NCI-H1694 treated with DMSO at 0.1 percent for 48 hours (cell line): ENCODE measurements around the gene MAD1L1.
"Not testable (repeated sequence)": the region's sequence is repeated elsewhere in the genome, so short reads cannot be mapped to it uniquely, and the experiment has no call there.

Experiments used
- DNase-seq: peaks from one replicate; lab custom pipeline; 2025; lab: John Stamatoyannopoulos, UW

MAD1L1 gene

DNA sequence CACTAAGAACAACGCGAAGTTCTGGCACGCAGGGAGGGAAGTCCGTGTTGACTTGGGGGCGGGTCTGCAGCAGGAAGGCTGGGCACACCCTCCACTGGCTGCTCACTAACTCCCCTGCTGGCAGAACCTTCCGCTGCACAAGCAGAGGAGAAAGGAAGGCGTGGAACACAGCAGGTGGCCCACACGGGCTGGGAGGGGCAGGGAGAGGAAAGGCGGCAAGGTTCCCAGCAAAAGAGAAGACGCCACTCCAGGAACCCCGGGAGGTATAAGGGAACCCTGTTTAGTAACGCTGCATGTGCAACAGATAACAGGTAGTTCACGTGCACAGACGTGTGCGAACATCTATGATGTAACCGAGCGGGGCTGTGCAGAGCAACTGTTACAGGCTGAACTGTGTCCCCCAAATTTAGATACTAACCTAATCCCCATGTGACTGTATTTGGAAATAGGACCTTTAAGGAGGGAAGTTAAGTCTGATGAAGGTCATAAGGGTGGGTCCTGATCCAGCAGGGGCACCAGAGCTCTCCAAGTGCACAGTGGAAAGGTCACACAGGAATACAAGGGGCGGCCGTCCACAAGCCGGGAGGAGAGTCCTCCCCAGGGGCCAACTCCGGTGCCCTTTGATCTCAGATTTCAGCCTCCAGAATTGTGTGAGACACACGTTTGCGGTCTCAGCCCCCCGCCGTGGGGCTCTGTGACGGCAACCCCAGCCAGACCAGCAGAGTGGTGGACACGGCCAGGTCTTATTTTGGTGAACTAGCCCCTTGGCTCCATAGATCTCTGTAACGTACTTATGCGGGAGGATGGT, 357.1 kb downstream of the MAD1L1 start:
- not testable (repeated sequence) for DNase-seq

DNA sequence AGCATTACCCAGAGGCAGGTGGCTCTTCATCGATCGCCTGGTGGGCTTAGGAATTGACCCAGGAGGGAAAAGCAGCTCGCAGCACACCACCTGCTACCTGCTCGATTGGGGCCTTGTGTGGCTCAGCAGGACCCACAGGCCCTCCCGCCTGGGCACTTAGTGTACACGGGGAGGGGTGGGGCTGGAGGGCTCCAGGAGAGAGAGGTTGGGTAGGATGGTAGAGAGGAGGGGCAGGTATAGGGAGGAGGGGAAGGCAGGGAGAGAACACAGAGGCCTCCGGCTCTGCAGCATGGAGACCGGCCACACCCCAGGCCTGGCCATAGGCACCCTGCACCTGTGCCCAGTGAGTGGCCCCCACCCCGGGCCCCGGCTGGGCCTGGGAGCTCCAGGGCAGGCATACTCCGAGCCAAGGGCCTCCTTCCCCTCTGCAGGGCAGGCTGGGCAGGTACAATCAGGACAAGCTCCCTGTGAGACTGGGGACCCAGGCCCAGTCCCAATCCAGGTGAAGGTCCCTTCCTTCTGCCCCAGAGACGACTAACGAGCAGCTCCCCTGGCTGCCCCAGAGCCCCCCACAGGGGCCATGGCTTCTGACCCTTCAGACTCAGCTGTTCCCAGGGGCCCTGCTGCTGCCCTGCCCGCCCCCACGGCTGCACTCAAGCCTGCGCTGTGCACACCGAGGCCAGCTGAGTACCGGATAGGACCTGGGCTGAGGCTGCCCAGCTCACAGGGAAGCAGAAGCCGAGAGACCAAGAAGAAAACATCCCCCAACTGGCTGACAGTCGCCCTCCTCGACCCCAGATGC, 358.0 kb downstream of the MAD1L1 start:
- not testable (repeated sequence) for DNase-seq

DNA sequence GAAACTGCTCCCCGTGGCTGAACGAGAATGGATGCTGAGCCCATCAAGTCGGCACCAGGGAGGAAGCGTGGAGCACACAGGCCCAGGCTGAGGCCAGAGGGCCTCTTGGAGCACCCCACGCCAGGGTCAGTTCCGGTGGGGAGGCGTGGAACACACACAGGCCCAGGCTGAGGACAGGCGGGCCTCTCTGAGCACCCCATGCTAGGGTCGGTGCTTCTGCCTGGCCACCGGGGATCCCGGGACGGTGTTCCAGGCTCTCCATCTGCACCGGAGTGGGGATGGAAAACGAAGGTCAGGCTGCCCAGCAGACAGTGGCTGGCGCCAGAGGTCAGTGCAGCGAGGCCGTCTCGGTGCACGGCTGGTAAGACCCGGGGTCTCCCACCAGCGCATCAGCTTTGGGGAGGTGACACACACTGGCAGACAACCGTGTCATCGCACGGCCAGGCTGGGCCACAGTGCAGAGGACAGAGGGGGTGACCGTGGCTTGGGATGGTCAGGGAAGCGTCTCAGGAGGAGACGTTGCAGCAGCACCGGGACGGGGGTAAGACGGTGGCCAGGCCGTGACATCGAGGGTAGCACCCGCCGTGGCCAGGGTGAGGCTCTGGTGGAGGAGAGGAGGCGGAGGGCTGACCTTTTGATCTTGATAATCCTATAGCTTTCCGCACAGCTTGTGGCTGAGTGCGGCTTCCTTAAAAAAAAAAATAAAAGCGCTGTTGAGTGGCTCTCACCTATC, 358.7 kb downstream of the MAD1L1 start:
- DNase-seq = no peak

DNA sequence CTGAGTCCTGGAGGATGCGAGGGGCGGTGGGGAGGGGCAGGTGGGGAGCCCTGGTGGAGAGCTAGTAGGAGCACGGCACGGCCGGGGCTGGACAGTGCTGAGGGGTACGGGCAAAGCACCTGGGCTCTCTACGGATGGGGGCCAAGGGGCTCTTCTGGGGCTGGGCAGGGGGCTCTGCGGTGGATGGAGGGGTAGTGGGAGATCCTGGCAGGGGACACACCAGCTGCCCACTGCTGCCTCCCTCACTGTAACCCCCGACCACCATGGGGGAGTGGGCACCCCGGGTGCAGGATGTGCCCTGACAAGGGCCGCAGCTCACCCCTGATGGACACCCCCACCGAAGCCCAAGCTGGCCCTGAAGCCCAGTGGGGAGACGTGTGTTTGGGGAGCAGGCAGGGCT, 359.3 kb downstream of the MAD1L1 start:
- no peak for DNase-seq

DNA sequence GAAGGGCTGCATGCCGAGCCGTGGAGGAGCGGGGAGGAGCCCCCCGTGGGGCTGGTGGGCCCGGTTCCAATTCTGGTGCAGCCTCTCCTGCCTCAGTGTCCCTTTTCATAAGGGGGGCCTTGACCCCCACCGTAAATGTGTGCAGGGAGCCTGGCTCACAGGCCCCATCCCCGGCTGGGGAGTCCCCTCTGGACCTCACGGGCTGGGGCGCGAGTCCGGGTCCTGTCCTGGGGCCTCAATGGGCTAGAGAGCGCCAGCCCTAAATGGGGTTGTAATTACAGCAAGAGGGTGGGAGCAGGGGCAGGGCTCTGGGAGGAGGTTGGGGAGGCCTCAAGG, 359.7 kb downstream of the MAD1L1 start:
- DNase-seq = no peak

DNA sequence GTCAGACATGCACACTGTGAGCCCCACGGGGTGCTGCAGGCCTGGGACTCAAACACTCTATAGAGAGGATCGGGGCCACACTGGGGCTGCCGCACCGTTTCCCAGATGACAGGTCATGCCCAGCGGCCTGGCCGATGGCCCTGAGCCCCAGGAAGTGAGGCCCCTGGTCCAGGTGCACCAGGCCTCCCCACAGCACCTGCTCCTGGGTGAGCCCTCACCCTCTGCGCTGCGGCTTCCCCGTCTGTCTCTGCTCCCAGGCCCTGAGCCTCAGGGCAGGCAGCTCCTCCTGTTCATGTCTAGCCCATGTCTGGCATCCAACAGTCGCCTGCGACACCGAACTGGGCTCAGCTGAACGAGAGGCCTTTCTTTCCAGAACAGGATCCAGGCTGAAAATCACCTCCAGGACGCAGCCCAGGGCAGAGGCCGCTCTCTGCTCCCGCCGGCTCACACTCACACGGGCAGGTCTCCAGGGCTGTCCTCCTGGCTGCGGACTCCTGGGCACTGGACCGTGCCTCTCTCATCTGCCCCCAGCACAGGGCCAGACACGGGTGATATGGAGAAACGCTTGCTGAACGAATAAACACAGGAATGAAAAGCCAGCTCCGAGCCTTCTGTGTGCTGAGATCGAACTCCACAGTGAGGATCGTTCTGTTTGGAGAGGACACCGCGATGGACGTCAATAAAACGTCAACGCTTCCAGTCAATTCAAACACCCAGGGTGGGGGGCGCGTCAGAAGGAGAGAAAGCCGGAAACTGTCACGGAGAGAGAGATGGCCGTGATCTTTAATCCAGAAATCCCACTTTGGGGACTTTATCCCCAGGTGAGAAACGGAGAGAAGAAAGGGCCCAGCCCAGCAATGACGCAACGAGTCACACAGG, 360.3 kb downstream of the MAD1L1 start:
- DNase-seq = no peak

DNA sequence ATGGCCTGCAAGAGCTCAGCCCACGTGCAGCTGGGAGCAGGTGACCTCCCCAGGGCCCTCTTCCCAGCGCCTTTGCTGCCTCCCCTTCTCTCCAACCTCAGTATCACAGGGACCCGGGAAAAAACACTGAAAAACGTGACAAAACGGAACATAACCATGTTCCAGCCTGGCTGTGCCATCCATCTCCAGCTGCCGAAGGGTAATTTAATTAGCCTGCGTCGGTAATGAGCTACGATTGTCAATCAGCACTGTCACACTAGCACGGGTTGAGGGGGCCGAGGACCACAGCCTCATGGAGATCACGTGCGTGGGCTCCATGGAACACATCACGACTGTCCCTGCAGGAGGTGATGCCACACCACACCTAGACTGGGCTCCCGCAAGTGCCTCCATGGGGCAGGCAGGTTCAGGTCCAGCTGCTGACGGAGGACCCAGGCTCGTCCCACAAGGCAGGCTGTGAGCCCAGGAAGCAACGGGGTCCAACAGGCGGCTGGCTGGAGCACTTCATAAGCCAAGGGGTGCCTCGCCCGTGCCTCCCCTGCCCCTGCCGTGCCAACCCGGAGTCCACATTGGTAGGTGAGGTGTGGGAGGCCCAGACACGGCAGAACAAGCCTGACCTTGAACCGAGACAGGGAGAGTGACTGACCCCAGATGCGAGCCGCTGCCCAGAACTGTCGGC, 363.2 kb downstream of the MAD1L1 start:
- no peak for DNase-seq

DNA sequence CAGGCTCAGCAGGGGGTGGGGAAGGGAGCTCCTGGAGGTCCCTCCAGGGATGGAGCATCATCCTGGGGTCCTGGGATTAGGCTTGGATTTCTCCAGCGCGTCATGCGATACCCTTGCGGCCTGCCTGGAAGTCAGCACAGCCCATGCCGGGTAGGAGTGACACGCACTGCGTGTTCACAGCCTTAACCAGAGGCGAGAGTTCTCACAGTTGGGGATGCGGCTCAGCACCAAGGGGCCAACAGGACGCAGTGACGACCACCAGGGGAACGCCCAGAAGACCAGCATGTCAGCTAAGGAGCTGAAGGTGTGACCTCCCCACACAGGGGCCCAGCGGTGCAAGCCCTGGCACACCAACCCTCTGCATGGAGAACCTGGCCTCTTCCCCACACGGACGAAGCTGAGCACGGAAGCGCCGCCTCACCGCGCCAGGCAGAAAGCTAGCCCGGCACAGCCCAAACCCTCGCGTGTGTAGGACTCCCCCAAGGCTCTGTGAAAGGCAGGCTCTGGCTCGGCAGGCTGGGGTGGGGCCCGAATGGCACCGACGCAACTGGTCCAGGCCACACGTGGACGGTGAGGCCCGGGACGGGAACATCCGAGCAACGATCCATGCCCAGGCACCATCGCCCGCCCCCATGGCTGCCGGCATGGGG, 364.1 kb downstream of the MAD1L1 start:
- DNase-seq = no peak

DNA sequence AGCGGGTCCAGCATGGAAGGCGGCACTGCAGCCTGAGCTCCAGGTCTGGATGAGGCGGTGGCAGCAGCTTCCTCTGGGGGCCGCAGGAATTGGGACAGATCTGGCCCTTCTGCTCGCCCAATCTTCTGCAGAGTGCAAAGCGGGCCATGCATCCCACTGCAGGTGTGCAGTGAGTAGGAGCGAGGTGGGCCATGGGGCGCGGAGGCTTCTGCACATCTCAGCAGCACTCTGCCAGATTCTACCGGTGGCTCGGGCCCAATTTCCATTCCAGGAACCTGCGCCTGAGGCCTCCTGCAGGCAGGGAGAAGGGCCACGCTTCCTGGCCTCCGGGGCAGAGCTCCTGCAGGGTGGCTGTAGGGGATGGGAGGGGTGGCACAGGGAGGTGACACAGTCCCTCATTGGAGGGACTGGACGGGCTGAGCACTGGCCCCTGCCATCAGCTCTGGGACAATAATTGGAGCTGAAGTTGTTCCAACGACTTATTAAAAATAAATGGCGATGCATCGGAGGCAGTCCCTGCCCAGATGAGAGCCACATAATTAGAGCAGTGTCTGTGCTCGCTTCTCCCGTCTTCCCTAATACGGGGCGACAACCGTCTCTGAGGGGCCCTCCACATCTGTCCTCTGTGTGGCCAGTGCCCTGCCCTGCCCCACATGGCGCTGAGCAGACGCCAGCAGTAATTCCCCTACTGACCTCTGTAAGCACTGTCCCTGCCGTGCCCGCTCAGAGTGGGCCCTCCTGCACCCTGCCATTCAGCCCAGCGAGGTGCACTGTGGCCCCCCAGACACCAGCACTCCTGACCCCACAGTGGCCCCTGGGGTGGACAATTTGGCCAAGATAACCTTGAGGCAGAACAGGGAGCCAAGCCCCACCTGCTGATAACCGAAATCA, 365.1 kb downstream of the MAD1L1 start:
- no peak for DNase-seq

DNA sequence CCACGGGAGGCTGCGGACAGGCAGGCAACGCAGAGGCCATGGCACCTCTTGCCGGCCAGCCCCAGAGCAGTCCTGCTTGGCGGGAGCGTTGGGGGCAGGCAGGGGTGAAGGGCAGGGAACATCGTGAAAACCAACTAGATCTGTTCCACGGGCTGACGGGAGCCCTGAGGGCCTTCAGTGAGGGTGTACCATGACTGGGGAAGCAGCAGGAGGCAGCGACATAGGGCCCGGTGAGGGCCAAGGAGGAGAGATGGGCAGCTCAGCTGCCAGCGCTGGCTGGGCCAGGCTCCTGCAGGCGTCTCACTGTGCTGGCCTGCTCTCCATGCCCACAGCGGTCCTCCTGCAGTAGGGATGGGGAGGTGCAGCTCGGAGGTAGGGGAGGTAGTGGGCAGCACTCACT, 366.1 kb downstream of the MAD1L1 start:
- DNase-seq = no peak

DNA sequence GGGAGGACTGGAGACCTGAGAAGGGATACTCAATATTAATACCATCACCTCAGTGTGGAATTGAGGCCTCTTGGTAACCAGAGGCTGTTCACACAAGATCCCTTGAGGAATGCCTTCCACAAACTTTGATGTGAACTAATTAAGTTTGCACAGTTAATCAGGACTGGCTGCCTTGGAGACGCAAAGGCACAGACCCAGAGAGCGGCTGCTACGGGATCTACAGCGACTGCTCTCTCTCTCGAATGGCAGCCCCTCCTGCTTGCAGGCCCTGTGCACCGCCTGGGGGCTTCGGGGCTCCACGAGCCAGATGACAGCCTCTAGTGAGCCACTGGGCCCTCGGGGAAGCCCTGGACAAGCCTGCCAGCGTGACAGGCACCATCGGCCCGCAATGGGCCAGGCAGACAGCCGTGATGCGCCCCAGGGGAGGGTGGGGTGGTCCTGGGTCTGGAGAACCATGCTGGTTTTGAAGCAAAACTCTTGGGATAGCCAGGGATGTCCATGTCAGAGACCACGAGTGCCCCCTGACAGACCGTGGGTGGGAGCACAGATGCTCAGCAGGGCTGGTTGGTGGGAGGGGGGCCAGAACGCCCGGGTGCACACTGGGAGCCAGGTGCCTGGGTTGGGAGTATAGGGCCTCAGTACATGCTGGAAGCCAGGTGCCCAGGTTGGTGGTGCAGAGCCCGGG, 367.0 kb downstream of the MAD1L1 start:
- DNase-seq = no peak

DNA sequence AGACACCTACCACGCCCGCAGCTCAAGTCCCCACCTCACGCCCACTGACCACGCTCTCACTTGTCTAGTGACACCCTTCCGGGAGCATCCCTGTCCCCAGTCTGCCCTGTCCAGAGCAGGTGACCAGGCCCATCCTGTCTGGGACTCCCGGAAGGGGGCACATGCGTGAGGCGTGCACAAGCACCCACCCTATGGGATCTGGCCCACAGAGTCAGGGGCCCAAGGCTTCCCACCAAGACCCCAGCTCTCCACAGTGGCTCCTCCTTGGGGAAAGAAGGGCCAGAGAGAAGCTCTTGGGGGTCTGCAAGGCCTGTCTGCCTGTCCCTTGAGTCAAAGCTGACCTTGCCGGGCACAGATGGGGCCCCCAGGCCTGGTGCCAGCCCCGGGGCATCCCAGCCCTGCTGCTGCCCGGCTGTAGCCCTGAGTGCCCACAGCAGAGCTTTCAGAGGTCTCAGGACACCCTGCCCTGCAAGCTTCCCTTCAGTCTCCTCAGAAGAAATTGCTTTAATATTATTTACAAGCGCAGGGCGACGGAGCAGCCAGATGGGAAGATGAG, 367.7 kb downstream of the MAD1L1 start:
- DNase-seq = no peak

DNA sequence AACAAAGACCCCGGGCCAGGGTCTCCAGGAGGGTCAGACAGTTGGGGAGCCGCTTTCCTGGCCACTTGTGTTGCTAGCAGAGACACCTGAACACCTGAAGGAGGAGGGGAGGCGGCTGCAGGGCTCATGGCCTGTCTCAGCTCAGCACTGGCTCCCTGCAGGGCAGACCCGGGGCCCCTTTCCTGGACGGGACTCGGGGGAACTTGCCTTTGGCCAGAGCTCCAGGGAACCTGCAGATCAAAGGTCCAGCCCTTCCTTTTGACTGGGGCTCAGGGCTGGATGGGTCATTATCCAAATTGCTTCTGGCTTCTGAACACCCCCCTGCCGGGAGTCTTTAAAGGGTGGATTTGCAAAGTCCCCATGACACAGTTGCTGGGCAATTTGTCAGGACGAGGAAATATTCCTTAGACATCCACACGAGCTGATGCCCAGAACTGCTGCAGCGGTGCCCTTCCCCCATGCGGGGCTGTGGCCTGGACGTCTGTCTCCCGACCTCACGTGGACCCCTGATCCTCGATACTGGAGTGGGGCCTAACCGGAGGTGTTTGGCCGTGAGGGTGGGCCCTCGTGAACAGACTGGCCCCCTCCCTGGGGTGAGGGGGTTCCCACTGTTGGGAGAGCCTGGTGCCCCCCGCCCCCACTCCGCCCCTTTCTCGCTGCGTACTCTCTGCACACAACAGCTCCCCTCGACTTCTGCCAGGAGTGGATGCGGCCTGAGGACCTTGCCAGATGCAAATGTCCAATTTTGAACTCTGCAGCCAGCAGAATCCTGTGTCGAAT, 368.4 kb downstream of the MAD1L1 start:
- DNase-seq = no peak

DNA sequence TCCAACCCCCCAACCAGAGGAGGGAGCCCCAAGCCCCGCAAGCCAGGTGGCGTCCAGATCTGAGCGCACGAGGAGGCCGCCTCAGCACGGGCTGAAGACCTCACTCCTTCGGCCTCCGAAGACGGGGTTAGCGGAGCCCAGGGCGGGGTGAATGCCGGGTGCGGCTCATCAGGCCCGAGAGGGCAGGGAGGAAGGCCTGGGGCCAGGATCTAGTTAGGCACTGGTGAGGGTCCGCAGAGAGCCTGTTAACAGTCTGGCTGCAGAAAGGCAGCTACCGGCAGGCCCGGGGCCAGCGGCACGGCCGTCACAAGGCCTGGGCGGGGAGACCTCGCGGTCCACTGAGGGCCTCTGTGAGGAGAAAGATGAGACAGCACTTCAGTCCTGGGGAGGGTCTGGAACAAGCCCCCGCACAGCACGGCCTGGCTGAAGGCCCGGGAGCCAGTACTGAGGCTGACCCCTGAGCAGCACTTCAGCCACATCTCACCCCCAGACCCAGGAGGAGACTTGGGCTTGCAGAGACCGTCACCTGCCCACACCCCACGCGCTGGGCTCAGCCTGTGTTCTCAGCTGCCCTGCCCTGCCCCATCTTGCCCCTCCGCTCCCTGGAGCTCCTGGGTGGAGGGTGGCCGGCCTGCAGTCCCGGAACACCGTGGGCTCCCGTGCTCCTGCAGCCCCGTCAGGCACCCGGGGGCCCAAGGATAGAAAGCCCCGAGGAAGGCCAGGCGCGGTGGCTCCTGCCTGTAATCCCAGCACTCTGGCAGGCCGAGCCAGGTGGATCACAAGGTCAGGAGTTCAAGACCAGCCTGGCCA, 369.4 kb downstream of the MAD1L1 start:
- no peak for DNase-seq

DNA sequence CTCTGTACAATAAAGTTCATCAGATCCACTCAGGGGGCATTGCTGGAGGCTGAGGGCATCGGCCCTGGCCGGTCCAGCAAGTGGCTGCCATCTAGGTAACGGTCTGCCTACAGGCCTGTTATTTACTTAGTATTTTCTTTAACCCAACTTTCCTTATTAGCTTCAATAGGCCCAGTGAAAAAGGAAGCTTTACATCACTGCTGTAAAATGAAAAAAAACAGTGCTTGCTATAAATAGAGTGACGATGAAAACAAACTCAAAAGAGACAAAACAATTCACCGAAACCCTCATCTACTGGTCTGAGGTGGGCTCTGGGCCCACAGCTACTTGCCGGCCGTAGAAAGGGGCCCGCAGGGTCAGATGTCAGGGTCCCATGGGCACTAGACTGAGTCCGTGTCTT, 370.2 kb downstream of the MAD1L1 start:
- no peak for DNase-seq

DNA sequence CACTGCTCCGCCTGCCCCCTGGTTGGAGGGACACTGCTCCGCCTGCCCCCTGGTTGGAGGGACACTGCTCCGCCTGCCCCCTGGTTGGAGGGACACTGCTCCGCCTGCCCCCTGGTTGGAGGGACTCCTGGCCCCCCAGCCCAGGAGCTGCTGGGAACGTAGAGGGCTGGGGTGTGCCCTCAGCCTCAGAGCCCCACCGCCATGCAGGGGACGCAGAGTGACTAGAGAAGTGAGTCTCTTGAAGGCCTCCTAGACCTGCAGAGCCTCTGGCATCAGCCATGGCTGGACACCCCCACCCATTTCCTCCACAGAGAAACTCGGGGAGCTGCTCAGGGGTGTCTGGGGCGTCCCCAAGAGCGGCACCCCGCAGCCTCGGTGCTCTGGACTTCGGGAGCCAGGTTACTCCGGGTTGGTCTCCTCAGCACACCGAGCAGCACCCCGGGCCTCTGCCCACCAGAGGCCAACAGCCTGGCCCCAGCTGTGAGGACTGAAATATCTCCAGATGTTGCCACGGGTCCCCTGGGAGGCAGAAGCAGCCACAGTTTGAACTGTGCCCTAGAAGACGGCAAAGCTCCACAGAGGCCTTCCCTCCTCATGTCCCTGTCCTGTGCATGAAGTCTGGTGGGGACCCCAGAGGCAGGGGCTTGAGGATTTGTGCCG, 370.8 kb downstream of the MAD1L1 start:
- no peak for DNase-seq
